Small intestine (tissue), 7 donors: Measurements from ENCODE around the gene TIMMDC1. TPM values are rescaled to one million over a fixed set of nuclear protein-coding genes. Genes with fewer than 3 reads are reported as not detected.

Experiments
- DNase-seq, 2 donors: peaks; one replicate each; pipeline versions ENCODE4 v3.0.0 to v3.0.0-alpha.2; 2013
- FAIRE-seq: peaks from 2 replicates; lab custom pipeline; 2012; peaks lifted over from hg19 to GRCh38; lab: Jason Lieb, UNC
- H3K27ac ChIP-seq, 3 donors: one replicate each; pipeline ENCODE4 v1.5.1; 2013; ENCODE audit warnings: low read length in 2 of 3, mild to moderate bottlenecking in 2 of 3, control low read depth in 1 of 3, inconsistent platforms in 1 of 3, low read depth in 1 of 3, moderate library complexity in 1 of 3
- H3K27me3 ChIP-seq, 3 donors: one replicate each; pipeline ENCODE4 v1.6.1; 2013; ENCODE audit warnings: low read length in 3 of 3, inconsistent platforms in 1 of 3; ENCODE audit not compliant: control insufficient read depth in 3 of 3, insufficient read depth in 3 of 3
- H3K36me3 ChIP-seq, 3 donors: one replicate each; pipeline ENCODE4 v1.6.1; 2013; ENCODE audit warnings: low read length in 3 of 3, inconsistent platforms in 1 of 3, low read depth in 1 of 3, mild to moderate bottlenecking in 1 of 3, moderate library complexity in 1 of 3; ENCODE audit not compliant: control insufficient read depth in 3 of 3, insufficient read depth in 2 of 3
- H3K4me1 ChIP-seq, 3 donors: one replicate each; pipeline ENCODE4 v1.6.1; 2013; ENCODE audit warnings: low read length in 2 of 3, inconsistent platforms in 1 of 3, low read depth in 1 of 3, mild to moderate bottlenecking in 1 of 3, moderate library complexity in 1 of 3; ENCODE audit not compliant: control insufficient read depth in 3 of 3, insufficient read depth in 2 of 3
- H3K4me3 ChIP-seq, 3 donors: one replicate each; pipeline ENCODE4 v1.5.1; 2013; ENCODE audit warnings: low read length in 3 of 3, control low read depth in 1 of 3, inconsistent platforms in 1 of 3, low read depth in 1 of 3, mild to moderate bottlenecking in 1 of 3, moderate library complexity in 1 of 3
- H3K9me3 ChIP-seq, 2 donors: one replicate each; pipeline ENCODE4 v1.6.1; 2013; ENCODE audit warnings: low read depth in 1 of 2, low read length in 1 of 2; ENCODE audit not compliant: control insufficient read depth in 2 of 2, insufficient read depth in 1 of 2
- WGBS, 3 donors: extraction: QIAGEN DNeasy Blood & Tissue Kit; methylation state at CpG; one replicate each; pipeline ENCODE4 v1.1.7; 2013; 5-methylcytosine and 5-hydroxymethylcytosine counted together
- polyA plus RNA-seq, 4 donors: library from polyadenylated mRNA; stranded (reverse) in 3 of 4; unstranded in 1 of 4; fragments of 200-250 nt in 3 of 4; fragments of 120-200 nt in 1 of 4; gene quantifications; one replicate each; pipeline versions ENCODE4 v1.2.1 to v1.2.3, GENCODE V29; 2013
- donor health status: healthy with polysubstance abuse.
- donor health status: control.
- donor health status: control.
- donor health status: Bipolar disorder and iron deficiency.
- donor health status: healthy.

Gene TIMMDC1
- polyA plus RNA-seq, 4 donors = 42.7 to 76.7 (median 61.8) TPM

GRCh38 chr3:119494597-119494996, 3.8 kb upstream of the TIMMDC1 start:
- 79 to 97% (median 90%) methylated on average over 2 of the region's 2 CpGs for WGBS, 3 donors
- DNase-seq (no peak), FAIRE-seq (no peak)
- Histone ChIP-seq H3K9me3 (no peaks in the 10 kb centered on the region), H3K36me3 (peaks cover 0 to 4% (median 2%) of the 10 kb centered on the region in 3 donors), H3K4me3 (no peak overlapping the region), H3K4me1 (peaks cover 0 to 4% (median 2%) of the 10 kb centered on the region in 3 donors), H3K27ac (no peak overlapping the region), H3K27me3 (no peaks in the 10 kb centered on the region)

- FAIRE-seq = no peak
- 3 to 7% (median 4%) methylated on average over 7 to 8 of the region's 8 CpGs for WGBS, 3 donors
- peak overlapping the region; percentile 39 to 99 (median 97) for H3K27ac ChIP-seq
These were observed 544 bp upstream of the TIMMDC1 start for GRCh38 chr3:119497820-119498185.

GRCh38 chr3:119500265-119500664, 1.9 kb downstream of the TIMMDC1 start:
- H3K4me1 ChIP-seq = peaks cover 0 to 8% (median 2%) of the 10 kb centered on the region in 3 donors
- no peak overlapping the region for H3K27ac ChIP-seq
- DNase-seq (no peak), FAIRE-seq (no peak)
- H3K27me3 ChIP-seq = no peaks in the 10 kb centered on the region
- WGBS, 3 donors = 69 to 86% (median 78%) methylated on average over 4 of the region's 4 CpGs
- H3K36me3 ChIP-seq = peaks cover 2 to 12% (median 2%) of the 10 kb centered on the region in 3 donors
- no peaks in the 10 kb centered on the region for H3K9me3 ChIP-seq
- no peak overlapping the region for H3K4me3 ChIP-seq

More at GRCh38 chr3:119497820-119498185, 544 bp upstream of the TIMMDC1 start:
- Histone ChIP-seq H3K36me3 (peaks cover 0 to 5% (median 0%) of the 10 kb centered on the region in 3 donors), H3K4me3 (peak overlapping the region; percentile 75 to 99 (median 95)), H3K4me1 (peaks cover 0 to 8% (median 2%) of the 10 kb centered on the region in 3 donors), H3K27me3 (no peaks in the 10 kb centered on the region), H3K9me3 (no peaks in the 10 kb centered on the region)
- peak; percentile 49 to 64 for DNase-seq

GRCh38 chr3:119500901-119501300, 2.6 kb downstream of the TIMMDC1 start:
- Histone ChIP-seq H3K27me3 (no peaks in the 10 kb centered on the region), H3K27ac (no peak overlapping the region), H3K4me1 (peaks cover 0 to 8% (median 2%) of the 10 kb centered on the region in 3 donors), H3K4me3 (no peak overlapping the region), H3K36me3 (peaks cover 2 to 14% (median 2%) of the 10 kb centered on the region in 3 donors), H3K9me3 (no peaks in the 10 kb centered on the region)
- DNase-seq (no peak), FAIRE-seq (no peak)
- WGBS, 3 donors = 21 to 46% (median 40%) methylated on average over 2 of the region's 2 CpGs

- WGBS, 3 donors = 12 to 45% (median 23%) methylated on average over 4 of the region's 4 CpGs
- DNase-seq = peak in 1 of 2 donors; percentile 30
- no peak overlapping the region for H3K4me3 ChIP-seq
- no peaks in the 10 kb centered on the region for H3K27me3 ChIP-seq
- no peaks in the 10 kb centered on the region for H3K9me3 ChIP-seq
- peaks cover 2 to 24% (median 4%) of the 10 kb centered on the region in 3 donors for H3K36me3 ChIP-seq
- H3K4me1 ChIP-seq = no peaks in the 10 kb centered on the region
- peak overlapping the region in 1 of 3 donors; percentile 14 for H3K27ac ChIP-seq
- FAIRE-seq = no peak
These were observed 8.3 kb downstream of the TIMMDC1 start for GRCh38 chr3:119506631-119507030.

GRCh38 chr3:119507404-119507803, 9.1 kb downstream of the TIMMDC1 start:
- WGBS, 3 donors = 92 to 95% (median 93%) methylated on average over 2 of the region's 2 CpGs
- no peaks in the 10 kb centered on the region for H3K4me1 ChIP-seq
- H3K4me3 ChIP-seq = no peak overlapping the region
- H3K27ac ChIP-seq = no peak overlapping the region
- H3K27me3 ChIP-seq = no peaks in the 10 kb centered on the region
- peaks cover 2 to 25% (median 4%) of the 10 kb centered on the region in 3 donors for H3K36me3 ChIP-seq
- H3K9me3 ChIP-seq = no peaks in the 10 kb centered on the region
- DNase-seq (no peak), FAIRE-seq (no peak)

- no peaks in the 10 kb centered on the region for H3K4me1 ChIP-seq
- no peaks in the 10 kb centered on the region for H3K9me3 ChIP-seq
- WGBS, 3 donors = 65 to 73% (median 73%) methylated on average over 1 of the region's 1 CpG
- no peak overlapping the region for H3K4me3 ChIP-seq
- no peak overlapping the region for H3K27ac ChIP-seq
- peaks cover 2 to 28% (median 3%) of the 10 kb centered on the region in 3 donors for H3K36me3 ChIP-seq
- H3K27me3 ChIP-seq = no peaks in the 10 kb centered on the region
- FAIRE-seq (no peak), DNase-seq (no peak)
These were observed 10.0 kb downstream of the TIMMDC1 start for GRCh38 chr3:119508172-119508845.

GRCh38 chr3:119510690-119511089, 12.3 kb downstream of the TIMMDC1 start:
- Histone ChIP-seq H3K36me3 (peaks cover 3 to 26% (median 6%) of the 10 kb centered on the region in 3 donors), H3K4me3 (no peak overlapping the region), H3K4me1 (no peaks in the 10 kb centered on the region), H3K9me3 (no peaks in the 10 kb centered on the region), H3K27ac (no peak overlapping the region), H3K27me3 (no peaks in the 10 kb centered on the region)
- no peak for FAIRE-seq
- DNase-seq = peak in 1 of 2 donors; percentile 25
